ENCODE data around the gene ADAM17. TPM values are rescaled to one million over a fixed set of nuclear protein-coding genes. Genes with fewer than 3 reads are reported as not detected.

Gene ADAM17
- total and polyA plus RNA-seq, 9 of the 15 experiments (the other 6 are each of a cell fraction or from before 2014, with no cell fraction given) = 5.8 to 30.0 (median 19.0) TPM

DNA sequence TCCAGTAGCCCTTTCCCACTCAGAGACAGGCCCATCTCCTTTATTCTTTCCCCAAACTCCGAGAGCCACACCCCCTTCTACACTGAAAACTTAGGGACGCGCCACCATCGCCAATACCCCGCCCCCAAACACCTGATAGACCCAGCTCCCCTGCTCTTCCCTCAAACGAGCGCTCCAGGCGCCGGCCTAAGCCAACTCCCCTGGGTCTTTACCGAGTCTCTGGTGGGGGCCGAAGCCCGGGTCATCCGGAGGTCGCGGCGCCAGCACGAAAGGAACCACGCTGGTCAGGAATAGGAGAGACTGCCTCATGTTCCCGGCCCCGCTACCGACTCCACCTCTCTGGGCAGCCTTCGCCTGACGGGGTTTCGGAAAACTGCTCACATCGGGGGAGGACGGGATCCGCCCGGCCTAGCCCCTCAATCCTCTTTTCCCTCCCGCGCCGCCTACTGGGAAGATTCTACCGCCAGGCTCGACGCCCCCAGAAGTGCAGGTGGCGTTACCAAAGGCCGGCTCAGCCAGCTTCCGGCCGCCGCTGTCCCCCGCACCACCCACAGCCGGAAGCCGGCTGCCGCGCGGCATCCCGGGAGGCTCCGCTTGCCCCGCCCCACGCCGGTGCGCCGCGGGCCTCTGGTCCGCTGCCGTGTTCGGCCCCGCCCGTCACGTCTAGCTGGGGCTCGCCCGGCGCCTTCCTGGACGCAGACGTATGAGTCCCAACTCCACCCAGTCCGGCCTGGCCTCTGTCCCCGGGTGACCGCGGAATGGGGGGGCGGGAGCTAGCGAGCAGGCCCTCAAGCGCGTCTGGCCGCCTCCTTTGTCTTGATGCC, at the start of gene ADAM17 (continued):
- TF ChIP-seq, protein P1, sequence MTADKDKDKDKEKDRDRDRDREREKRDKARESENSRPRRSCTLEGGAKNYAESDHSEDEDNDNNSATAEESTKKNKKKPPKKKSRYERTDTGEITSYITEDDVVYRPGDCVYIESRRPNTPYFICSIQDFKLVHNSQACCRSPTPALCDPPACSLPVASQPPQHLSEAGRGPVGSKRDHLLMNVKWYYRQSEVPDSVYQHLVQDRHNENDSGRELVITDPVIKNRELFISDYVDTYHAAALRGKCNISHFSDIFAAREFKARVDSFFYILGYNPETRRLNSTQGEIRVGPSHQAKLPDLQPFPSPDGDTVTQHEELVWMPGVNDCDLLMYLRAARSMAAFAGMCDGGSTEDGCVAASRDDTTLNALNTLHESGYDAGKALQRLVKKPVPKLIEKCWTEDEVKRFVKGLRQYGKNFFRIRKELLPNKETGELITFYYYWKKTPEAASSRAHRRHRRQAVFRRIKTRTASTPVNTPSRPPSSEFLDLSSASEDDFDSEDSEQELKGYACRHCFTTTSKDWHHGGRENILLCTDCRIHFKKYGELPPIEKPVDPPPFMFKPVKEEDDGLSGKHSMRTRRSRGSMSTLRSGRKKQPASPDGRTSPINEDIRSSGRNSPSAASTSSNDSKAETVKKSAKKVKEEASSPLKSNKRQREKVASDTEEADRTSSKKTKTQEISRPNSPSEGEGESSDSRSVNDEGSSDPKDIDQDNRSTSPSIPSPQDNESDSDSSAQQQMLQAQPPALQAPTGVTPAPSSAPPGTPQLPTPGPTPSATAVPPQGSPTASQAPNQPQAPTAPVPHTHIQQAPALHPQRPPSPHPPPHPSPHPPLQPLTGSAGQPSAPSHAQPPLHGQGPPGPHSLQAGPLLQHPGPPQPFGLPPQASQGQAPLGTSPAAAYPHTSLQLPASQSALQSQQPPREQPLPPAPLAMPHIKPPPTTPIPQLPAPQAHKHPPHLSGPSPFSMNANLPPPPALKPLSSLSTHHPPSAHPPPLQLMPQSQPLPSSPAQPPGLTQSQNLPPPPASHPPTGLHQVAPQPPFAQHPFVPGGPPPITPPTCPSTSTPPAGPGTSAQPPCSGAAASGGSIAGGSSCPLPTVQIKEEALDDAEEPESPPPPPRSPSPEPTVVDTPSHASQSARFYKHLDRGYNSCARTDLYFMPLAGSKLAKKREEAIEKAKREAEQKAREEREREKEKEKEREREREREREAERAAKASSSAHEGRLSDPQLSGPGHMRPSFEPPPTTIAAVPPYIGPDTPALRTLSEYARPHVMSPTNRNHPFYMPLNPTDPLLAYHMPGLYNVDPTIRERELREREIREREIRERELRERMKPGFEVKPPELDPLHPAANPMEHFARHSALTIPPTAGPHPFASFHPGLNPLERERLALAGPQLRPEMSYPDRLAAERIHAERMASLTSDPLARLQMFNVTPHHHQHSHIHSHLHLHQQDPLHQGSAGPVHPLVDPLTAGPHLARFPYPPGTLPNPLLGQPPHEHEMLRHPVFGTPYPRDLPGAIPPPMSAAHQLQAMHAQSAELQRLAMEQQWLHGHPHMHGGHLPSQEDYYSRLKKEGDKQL (CRISPR knock-in tag; IDR thresholded peaks at IDR 0.05; ENCODE audit: borderline replicate concordance) = no peak
- peak; percentile 87 for TF ChIP-seq KLF1 (tag; IDR thresholded peaks at IDR 0.05)
- TF ChIP-seq NFE2 (IDR thresholded peaks at IDR 0.05; ENCODE audit: low read depth) = 0 out of 2 replicates have a peak, but pooled peaks have one; percentile 3
- TF ChIP-seq PCBP1 (IDR thresholded peaks at IDR 0.05; ENCODE audit: low read depth, low read length, poor library complexity, severe bottlenecking) = no peak
- TF ChIP-seq FOXA1 (IDR thresholded peaks at IDR 0.05; ENCODE audit: borderline replicate concordance) = no peak
- TF ChIP-seq GABPB1 (CRISPR knock-in tag; IDR thresholded peaks at IDR 0.05) = peak; percentile 87
- TF ChIP-seq, protein P2, sequence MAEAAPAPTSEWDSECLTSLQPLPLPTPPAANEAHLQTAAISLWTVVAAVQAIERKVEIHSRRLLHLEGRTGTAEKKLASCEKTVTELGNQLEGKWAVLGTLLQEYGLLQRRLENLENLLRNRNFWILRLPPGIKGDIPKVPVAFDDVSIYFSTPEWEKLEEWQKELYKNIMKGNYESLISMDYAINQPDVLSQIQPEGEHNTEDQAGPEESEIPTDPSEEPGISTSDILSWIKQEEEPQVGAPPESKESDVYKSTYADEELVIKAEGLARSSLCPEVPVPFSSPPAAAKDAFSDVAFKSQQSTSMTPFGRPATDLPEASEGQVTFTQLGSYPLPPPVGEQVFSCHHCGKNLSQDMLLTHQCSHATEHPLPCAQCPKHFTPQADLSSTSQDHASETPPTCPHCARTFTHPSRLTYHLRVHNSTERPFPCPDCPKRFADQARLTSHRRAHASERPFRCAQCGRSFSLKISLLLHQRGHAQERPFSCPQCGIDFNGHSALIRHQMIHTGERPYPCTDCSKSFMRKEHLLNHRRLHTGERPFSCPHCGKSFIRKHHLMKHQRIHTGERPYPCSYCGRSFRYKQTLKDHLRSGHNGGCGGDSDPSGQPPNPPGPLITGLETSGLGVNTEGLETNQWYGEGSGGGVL (CRISPR knock-in tag; IDR thresholded peaks at IDR 0.05) = no peak
- no peak for TF ChIP-seq ZNF184 (CRISPR knock-in tag; IDR thresholded peaks at IDR 0.05)
- no peak; a peak in 1 of 4 replicates for TF ChIP-seq FOXK2 (conservative IDR thresholded peaks at IDR 0.05 in 1 of 2, IDR thresholded peaks at IDR 0.05 in 1 of 2; ENCODE audit: low read depth in 2 of 2)
- TF ChIP-seq, protein P3, sequence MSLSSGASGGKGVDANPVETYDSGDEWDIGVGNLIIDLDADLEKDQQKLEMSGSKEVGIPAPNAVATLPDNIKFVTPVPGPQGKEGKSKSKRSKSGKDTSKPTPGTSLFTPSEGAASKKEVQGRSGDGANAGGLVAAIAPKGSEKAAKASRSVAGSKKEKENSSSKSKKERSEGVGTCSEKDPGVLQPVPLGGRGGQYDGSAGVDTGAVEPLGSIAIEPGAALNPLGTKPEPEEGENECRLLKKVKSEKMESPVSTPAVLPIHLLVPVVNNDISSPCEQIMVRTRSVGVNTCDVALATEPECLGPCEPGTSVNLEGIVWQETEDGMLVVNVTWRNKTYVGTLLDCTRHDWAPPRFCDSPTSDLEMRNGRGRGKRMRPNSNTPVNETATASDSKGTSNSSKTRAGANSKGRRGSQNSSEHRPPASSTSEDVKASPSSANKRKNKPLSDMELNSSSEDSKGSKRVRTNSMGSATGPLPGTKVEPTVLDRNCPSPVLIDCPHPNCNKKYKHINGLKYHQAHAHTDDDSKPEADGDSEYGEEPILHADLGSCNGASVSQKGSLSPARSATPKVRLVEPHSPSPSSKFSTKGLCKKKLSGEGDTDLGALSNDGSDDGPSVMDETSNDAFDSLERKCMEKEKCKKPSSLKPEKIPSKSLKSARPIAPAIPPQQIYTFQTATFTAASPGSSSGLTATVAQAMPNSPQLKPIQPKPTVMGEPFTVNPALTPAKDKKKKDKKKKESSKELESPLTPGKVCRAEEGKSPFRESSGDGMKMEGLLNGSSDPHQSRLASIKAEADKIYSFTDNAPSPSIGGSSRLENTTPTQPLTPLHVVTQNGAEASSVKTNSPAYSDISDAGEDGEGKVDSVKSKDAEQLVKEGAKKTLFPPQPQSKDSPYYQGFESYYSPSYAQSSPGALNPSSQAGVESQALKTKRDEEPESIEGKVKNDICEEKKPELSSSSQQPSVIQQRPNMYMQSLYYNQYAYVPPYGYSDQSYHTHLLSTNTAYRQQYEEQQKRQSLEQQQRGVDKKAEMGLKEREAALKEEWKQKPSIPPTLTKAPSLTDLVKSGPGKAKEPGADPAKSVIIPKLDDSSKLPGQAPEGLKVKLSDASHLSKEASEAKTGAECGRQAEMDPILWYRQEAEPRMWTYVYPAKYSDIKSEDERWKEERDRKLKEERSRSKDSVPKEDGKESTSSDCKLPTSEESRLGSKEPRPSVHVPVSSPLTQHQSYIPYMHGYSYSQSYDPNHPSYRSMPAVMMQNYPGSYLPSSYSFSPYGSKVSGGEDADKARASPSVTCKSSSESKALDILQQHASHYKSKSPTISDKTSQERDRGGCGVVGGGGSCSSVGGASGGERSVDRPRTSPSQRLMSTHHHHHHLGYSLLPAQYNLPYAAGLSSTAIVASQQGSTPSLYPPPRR (CRISPR knock-in tag; IDR thresholded peaks at IDR 0.05; ENCODE audit: borderline replicate concordance) = 0 out of 2 replicates have a peak, but pooled peaks have one; percentile 26
- TF ChIP-seq MBD2 (IDR thresholded peaks at IDR 0.05; ENCODE audit: borderline replicate concordance, low read depth) = peak; percentile 37; the same call in 1 of the 2 replicates
- TF ChIP-seq, protein P4, sequence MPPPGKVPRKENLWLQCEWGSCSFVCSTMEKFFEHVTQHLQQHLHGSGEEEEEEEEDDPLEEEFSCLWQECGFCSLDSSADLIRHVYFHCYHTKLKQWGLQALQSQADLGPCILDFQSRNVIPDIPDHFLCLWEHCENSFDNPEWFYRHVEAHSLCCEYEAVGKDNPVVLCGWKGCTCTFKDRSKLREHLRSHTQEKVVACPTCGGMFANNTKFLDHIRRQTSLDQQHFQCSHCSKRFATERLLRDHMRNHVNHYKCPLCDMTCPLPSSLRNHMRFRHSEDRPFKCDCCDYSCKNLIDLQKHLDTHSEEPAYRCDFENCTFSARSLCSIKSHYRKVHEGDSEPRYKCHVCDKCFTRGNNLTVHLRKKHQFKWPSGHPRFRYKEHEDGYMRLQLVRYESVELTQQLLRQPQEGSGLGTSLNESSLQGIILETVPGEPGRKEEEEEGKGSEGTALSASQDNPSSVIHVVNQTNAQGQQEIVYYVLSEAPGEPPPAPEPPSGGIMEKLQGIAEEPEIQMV (tag; conservative IDR thresholded peaks at IDR 0.05; ENCODE audit: low read depth) = no peak
